Activated naive CD8-positive, alpha-beta T cell treated with anti-CD3 and anti-CD28 coated beads, Interleukin-2, amount 10 ng/mL, durations not matched to agents 7 days and 5 days (primary cell): ENCODE data around the gene PHF23. TPM values are rescaled to one million over a fixed set of nuclear protein-coding genes. Genes with fewer than 3 reads are reported as not detected.

Source experiments
- ATAC-seq: fragments of 150-1000 bp; cut with Tn5 transposase; one replicate; pipeline ENCODE4 v1.10.0; 2021; ENCODE audit warnings: low read depth, moderate library complexity
- POLR2A ChIA-PET: fragments of 350-600 bp; sonication (Branson Sonifier 250); formaldehyde crosslinking; loops from one replicate; lab custom pipeline; 2021; ENCODE audit warnings: antibody characterized with exemption; lab: Charles Lee
- DNase-seq: peaks from one replicate; pipeline ENCODE4 v3.0.0; 2021
- H3K27ac Mint-ChIP-seq: one replicate; pipeline ENCODE4 v1.8.0; 2022; ENCODE audit warnings: mild to moderate bottlenecking, mixed read lengths
- H3K27me3 Mint-ChIP-seq: one replicate; pipeline ENCODE4 v1.8.0; 2022; ENCODE audit warnings: mild to moderate bottlenecking, moderate library complexity, mixed read lengths
- H3K36me3 Mint-ChIP-seq: one replicate; pipeline ENCODE4 v1.8.0; 2021; ENCODE audit warnings: mild to moderate bottlenecking, mixed read lengths
- H3K4me1 Mint-ChIP-seq: one replicate; pipeline ENCODE4 v1.8.0; 2021; ENCODE audit warnings: mixed read lengths
- H3K4me3 Mint-ChIP-seq: one replicate; pipeline ENCODE4 v1.8.0; 2022; ENCODE audit warnings: mild to moderate bottlenecking, moderate library complexity, mixed read lengths
- H3K9me3 Mint-ChIP-seq: one replicate; pipeline ENCODE4 v1.8.0; 2021; ENCODE audit warnings: mixed read lengths
- microRNA-seq: library from miRNA; unstranded; fragments of <30 nt; microRNA quantifications from one replicate; pipeline ENCODE4 v1.2.0, GENCODE V29; 2022
- total RNA-seq, 2 experiments: library from RNA; stranded (reverse); gene quantifications; one replicate each; pipeline ENCODE4 v1.2.3, GENCODE V29; 2021

Gene PHF23
- total RNA-seq, 2 experiments from 2014 or later: 49.9 to 50.4 TPM

GRCh38 chr17:7191069-7191468, 48.2 kb downstream of the PHF23 start:
- Mint-ChIP-seq H3K36me3 (peaks cover 4% of the 10 kb centered on the region), H3K27me3 (no peaks in the 10 kb centered on the region), H3K4me1 (no peaks in the 10 kb centered on the region), H3K9me3 (no peaks in the 10 kb centered on the region), H3K4me3 (no peak overlapping the region), H3K27ac (no peak overlapping the region)
- POLR2A ChIA-PET: no interaction called here
- ATAC-seq (no peak), DNase-seq (no peak)

GRCh38 chr17:7190276-7190917, 48.9 kb downstream of the PHF23 start:
- ATAC-seq: no peak
- no peak for DNase-seq
- H3K36me3 Mint-ChIP-seq: peaks cover 4% of the 10 kb centered on the region
- H3K27me3 Mint-ChIP-seq: no peaks in the 10 kb centered on the region
- no peak overlapping the region for H3K4me3 Mint-ChIP-seq
- no peaks in the 10 kb centered on the region for H3K9me3 Mint-ChIP-seq
- no peak overlapping the region for H3K27ac Mint-ChIP-seq
- POLR2A ChIA-PET: no interaction called here
- H3K4me1 Mint-ChIP-seq: no peaks in the 10 kb centered on the region

- Mint-ChIP-seq H3K27me3 (no peaks in the 10 kb centered on the region), H3K4me1 (no peaks in the 10 kb centered on the region)
These were observed 53.0 kb downstream of the PHF23 start for GRCh38 chr17:7186241-7186640.

More at GRCh38 chr17:7186241-7186640, 53.0 kb downstream of the PHF23 start:
- Mint-ChIP-seq H3K4me3 (no peak overlapping the region), H3K27ac (no peak overlapping the region), H3K36me3 (peaks cover 1% of the 10 kb centered on the region), H3K9me3 (no peaks in the 10 kb centered on the region)
- ATAC-seq (no peak), DNase-seq (no peak)
- POLR2A ChIA-PET: no interaction called here

Small RNA genes lying within 50 kb of the gene (microRNA-seq; reads per million reads assigned to microRNA genes)
- 1,521 reads per million, percentile 82 among the genes with 10 or more reads in this experiment for gene MIR324

Other genes starting within 250 kb of the PHF23 start
- gene ALOX12, start 243.4 kb downstream of the PHF23 start, total RNA-seq: not detected
- gene RNASEK, start 226.8 kb downstream of the PHF23 start, total RNA-seq: 100 to 1,000 TPM; 114 to 128 TPM
- under 1 TPM; 0.36 to 0.54 TPM for gene BCL6B, start 216.4 kb downstream of the PHF23 start, total RNA-seq
- 10 to 100 TPM; 15.8 to 16.0 TPM for gene SLC16A13, start 203.4 kb downstream of the PHF23 start, total RNA-seq
- 1 to 10 TPM; 1.2 to 1.7 TPM for gene SLC16A11, start 195.4 kb downstream of the PHF23 start, total RNA-seq
- under 1 TPM; 0.45 to 0.64 TPM for gene CLEC10A, start 159.2 kb downstream of the PHF23 start, total RNA-seq
- not detected for gene ASGR2, start 124.6 kb downstream of the PHF23 start, total RNA-seq
- 1 to 10 TPM; 1.1 to 1.5 TPM for gene ASGR1, start 60.1 kb downstream of the PHF23 start, total RNA-seq
- gene DLG4, start 19.6 kb downstream of the PHF23 start, total RNA-seq: 10 to 100 TPM; 21.2 to 22.4 TPM
- 100 to 1,000 TPM; 417 to 434 TPM for gene ACADVL, start 19.5 kb downstream of the PHF23 start, total RNA-seq
- 10 to 100 TPM; 62.1 to 67.3 TPM for gene DVL2, start 4.9 kb downstream of the PHF23 start, total RNA-seq
- gene GABARAP, start 3.0 kb upstream of the PHF23 start, total RNA-seq: 100 to 1,000 TPM; 244 to 251 TPM
- gene CTDNEP1, start 12.3 kb upstream of the PHF23 start, total RNA-seq: 100 to 1,000 TPM; 157 to 160 TPM
- gene ELP5, start 12.8 kb upstream of the PHF23 start, total RNA-seq: 10 to 100 TPM; 49.5 to 52.0 TPM
- 1 to 10 TPM; 1.7 to 2.6 TPM for gene CLDN7, start 23.0 kb upstream of the PHF23 start, total RNA-seq
- gene SLC2A4, start 42.3 kb upstream of the PHF23 start, total RNA-seq: not detected
- 1 to 10 TPM in 1 of 2 experiments, under 1 TPM in 1; 0.37 to 1.2 TPM for gene YBX2, start 55.2 kb upstream of the PHF23 start, total RNA-seq
- 100 to 1,000 TPM; 420 to 451 TPM for gene EIF5A, start 68.2 kb upstream of the PHF23 start, total RNA-seq
- gene GPS2, start 75.9 kb upstream of the PHF23 start, total RNA-seq: 10 to 100 TPM; 97.1 to 98.5 TPM
- gene NEURL4, start 89.9 kb upstream of the PHF23 start, total RNA-seq: 10 to 100 TPM; 53.4 to 58.6 TPM
- gene ACAP1, start 97.1 kb upstream of the PHF23 start, total RNA-seq: 100 to 1,000 TPM; 710 to 756 TPM
- gene KCTD11, start 112.7 kb upstream of the PHF23 start, total RNA-seq: 1 to 10 TPM; 8.1 to 8.7 TPM
- gene TMEM95, start 115.7 kb upstream of the PHF23 start, total RNA-seq: not detected
- gene TNK1, start 141.6 kb upstream of the PHF23 start, total RNA-seq: 1 to 10 TPM; 5.2 to 6.5 TPM
- gene PLSCR3, start 155.1 kb upstream of the PHF23 start, total RNA-seq: 10 to 100 TPM; 79.3 to 82.1 TPM
- gene TMEM256, start 164.6 kb upstream of the PHF23 start, total RNA-seq: 10 to 100 TPM; 52.9 to 55.6 TPM
- gene NLGN2, start 168.4 kb upstream of the PHF23 start, total RNA-seq: 1 to 10 TPM; 8.0 to 8.7 TPM
- gene SPEM1, start 180.9 kb upstream of the PHF23 start, total RNA-seq: not detected
- gene SPEM2, start 186.2 kb upstream of the PHF23 start, total RNA-seq: not detected
- gene SPEM3, start 189.4 kb upstream of the PHF23 start, total RNA-seq: not detected
- 10 to 100 TPM; 15.7 to 17.7 TPM for gene TMEM102, start 196.0 kb upstream of the PHF23 start, total RNA-seq
- gene FGF11, start 200.1 kb upstream of the PHF23 start, total RNA-seq: 10 to 100 TPM; 25.4 to 28.5 TPM
- gene CHRNB1, start 205.6 kb upstream of the PHF23 start, total RNA-seq: 10 to 100 TPM; 15.2 to 15.7 TPM
- gene ZBTB4, start 240.2 kb upstream of the PHF23 start, total RNA-seq: 10 to 100 TPM; 56.0 to 58.6 TPM
- not detected for gene SLC35G6, start 242.0 kb upstream of the PHF23 start, total RNA-seq
- 100 to 1,000 TPM; 192 to 214 TPM for gene POLR2A, start 244.9 kb upstream of the PHF23 start, total RNA-seq